HG02759 (cell line): ENCODE results near the gene IGFL4.

Experiments used
- ATAC-seq: cut with Tn5 transposase; IDR thresholded peaks from one replicate; pipeline ENCODE4 v1.9.1; 2021; ENCODE audit warnings: mild to moderate bottlenecking, moderate library complexity; ENCODE audit not compliant: unreplicated experiment

The IGFL4 gene

GRCh38 chr19:45996933-45997332 is 43.9 kb downstream of the IGFL4 start:
- no peak for ATAC-seq

- no peak for ATAC-seq
These were observed 45.0 kb downstream of the IGFL4 start for GRCh38 chr19:45995715-45996385.

- peak; percentile 95 for ATAC-seq
These were observed 45.6 kb downstream of the IGFL4 start, which contains the start of gene CCDC61 for GRCh38 chr19:45994998-45995714. CCDC61 (plus strand) TSS chr19:45995467; CDS start chr19:46003019, 7,552 bp downstream.

GRCh38 chr19:45994456-45994997 is 46.3 kb downstream of the IGFL4 start:
- ATAC-seq = peak; percentile 10

GRCh38 chr19:45990113-45990728 is 50.6 kb downstream of the IGFL4 start:
- no peak for ATAC-seq
